Trophoblast cell (in vitro differentiated cells and primary cell): Measurements from ENCODE around the gene SMCO2.
"Not testable (repeated sequence)": the region's sequence is repeated elsewhere in the genome, so short reads cannot be mapped to it uniquely, and the experiment has no call there.

Source experiments
- DNase-seq, 2 donors: peaks; one replicate each; pipeline ENCODE4 v3.0.0-alpha.2; 2016
- H2AFZ ChIP-seq: 2 replicates; pipeline ENCODE4 v1.6.1; 2013; ENCODE audit warnings: low read length, moderate library complexity, mild to moderate bottlenecking; ENCODE audit not compliant: insufficient read depth, poor library complexity
- H2AK5ac ChIP-seq: 2 replicates; pipeline ENCODE4 v1.6.1; 2013; ENCODE audit warnings: mild to moderate bottlenecking, low read length
- H2BK120ac ChIP-seq: 2 replicates; pipeline ENCODE4 v1.6.1; 2013; ENCODE audit warnings: low read length, mild to moderate bottlenecking, moderate library complexity; ENCODE audit not compliant: insufficient read depth, poor library complexity
- H2BK12ac ChIP-seq: 2 replicates; pipeline ENCODE4 v1.6.1; 2013; ENCODE audit warnings: mild to moderate bottlenecking, low read length, moderate library complexity
- H2BK5ac ChIP-seq: 2 replicates; pipeline ENCODE4 v1.6.1; 2013; ENCODE audit warnings: low read length, low read depth, moderate library complexity, mild to moderate bottlenecking; ENCODE audit not compliant: poor library complexity
- H3K14ac ChIP-seq: 2 replicates; pipeline ENCODE4 v1.6.1; 2013; ENCODE audit warnings: mild to moderate bottlenecking, low read length
- H3K18ac ChIP-seq: 2 replicates; pipeline ENCODE4 v1.6.1; 2013; ENCODE audit warnings: mild to moderate bottlenecking, low read length
- H3K23ac ChIP-seq: 2 replicates; pipeline ENCODE4 v1.6.1; 2013; ENCODE audit warnings: low read length
- H3K27ac ChIP-seq: 2 replicates; pipeline ENCODE4 v1.5.1; 2013; ENCODE audit warnings: low read depth, mild to moderate bottlenecking, inconsistent platforms, low read length, moderate library complexity
- H3K27me3 ChIP-seq: 2 replicates; pipeline ENCODE4 v1.6.1; 2013; ENCODE audit warnings: inconsistent platforms, mild to moderate bottlenecking, low read length, moderate library complexity; ENCODE audit not compliant: insufficient read depth
- H3K36me3 ChIP-seq, 2 experiments: 1 replicate in 1 of 2; 2 replicates in 1 of 2; pipeline ENCODE4 v1.6.1; 2013; ENCODE audit warnings: low read length in 2 of 2, mild to moderate bottlenecking in 2 of 2, moderate library complexity in 1 of 2; ENCODE audit not compliant: insufficient read depth in 2 of 2, control insufficient read depth in 1 of 2
- H3K4ac ChIP-seq: 2 replicates; pipeline ENCODE4 v1.6.1; 2013; ENCODE audit warnings: low read depth, mild to moderate bottlenecking, low read length, moderate library complexity
- H3K4me1 ChIP-seq, 2 experiments: 1 replicate in 1 of 2; 2 replicates in 1 of 2; pipeline ENCODE4 v1.6.1; 2013; ENCODE audit warnings: low read length in 2 of 2, mild to moderate bottlenecking in 2 of 2, moderate library complexity in 1 of 2; ENCODE audit not compliant: insufficient read depth in 2 of 2, control insufficient read depth in 1 of 2
- H3K4me2 ChIP-seq: 2 replicates; pipeline ENCODE4 v1.6.1; 2013; ENCODE audit warnings: inconsistent platforms, mild to moderate bottlenecking, low read length, moderate library complexity
- H3K4me3 ChIP-seq: 2 replicates; pipeline ENCODE4 v1.5.1; 2013; ENCODE audit warnings: mild to moderate bottlenecking, low read depth, low read length, inconsistent platforms
- H3K79me1 ChIP-seq: one replicate; pipeline ENCODE4 v1.6.1; 2013; ENCODE audit warnings: low read length
- H3K79me2 ChIP-seq: 2 replicates; pipeline ENCODE4 v1.6.1; 2013; ENCODE audit warnings: low read length, mild to moderate bottlenecking; ENCODE audit not compliant: control insufficient read depth, insufficient read depth, poor library complexity
- H3K9ac ChIP-seq: 2 replicates; pipeline ENCODE4 v1.6.1; 2013; ENCODE audit warnings: mild to moderate bottlenecking, low read length
- H3K9me3 ChIP-seq: 2 replicates; pipeline ENCODE4 v1.6.1; 2013; ENCODE audit warnings: low read depth, mild to moderate bottlenecking, control low read depth, inconsistent platforms, low read length; ENCODE audit not compliant: insufficient read depth
- H4K12ac ChIP-seq: 2 replicates; pipeline ENCODE4 v1.6.1; 2013; ENCODE audit warnings: low read depth, mild to moderate bottlenecking, low read length, moderate library complexity
- H4K8ac ChIP-seq: 2 replicates; pipeline ENCODE4 v1.6.1; 2013; ENCODE audit warnings: low read depth, mild to moderate bottlenecking, low read length, moderate library complexity
- H4K91ac ChIP-seq: one replicate; pipeline ENCODE4 v1.6.1; 2013; ENCODE audit warnings: low read depth, mild to moderate bottlenecking, low read length, moderate library complexity
- WGBS: extraction: QIAGEN DNeasy Blood & Tissue Kit; methylation state at CpG from one replicate; pipeline ENCODE4 v1.1.7; 2013; ENCODE audit warnings: missing lambda C conversion rate; ENCODE audit not compliant: insufficient read length, insufficient coverage; ENCODE audit errors: extremely low coverage; 5-methylcytosine and 5-hydroxymethylcytosine counted together

SMCO2 gene

GRCh38 chr12:27544858-27545257, 98.3 kb downstream of the SMCO2 start:
- peaks cover 17% of the 10 kb centered on the region in 2 experiments for H3K4me1 ChIP-seq
- not testable (repeated sequence) for H2AFZ ChIP-seq, H3K27me3 ChIP-seq, H3K9me3 ChIP-seq, H3K18ac ChIP-seq, H4K12ac ChIP-seq, DNase-seq, H3K9ac ChIP-seq, H3K36me3 ChIP-seq, H3K79me1 ChIP-seq, H4K91ac ChIP-seq, H3K23ac ChIP-seq, H2BK120ac ChIP-seq, H3K79me2 ChIP-seq, H2AK5ac ChIP-seq, H3K4me2 ChIP-seq, H2BK12ac ChIP-seq, H3K27ac ChIP-seq, H4K8ac ChIP-seq, H2BK5ac ChIP-seq, H3K4me3 ChIP-seq, H3K14ac ChIP-seq
- whole genome bisulfite sequencing: no CpG with 5 or more reads among the region's 1 CpG
- peak overlapping the region; percentile 31 for H3K4ac ChIP-seq

GRCh38 chr12:27545665-27546064, 99.1 kb downstream of the SMCO2 start:
- Histone ChIP-seq H3K4ac (peak overlapping the region; percentile 38), H3K9me3 (no peaks in the 10 kb centered on the region), H3K27me3 (no peaks in the 10 kb centered on the region), H2AFZ (no peak overlapping the region), H3K79me1 (peaks cover 3% of the 10 kb centered on the region), H2BK120ac (no peak overlapping the region), H3K4me1 (peaks cover 17 to 19% of the 10 kb centered on the region in 2 experiments), H4K8ac (no peak overlapping the region), H3K23ac (no peak overlapping the region), H4K91ac (no peak overlapping the region), H2BK12ac (no peak overlapping the region), H3K36me3 (peaks cover 0 to 2% of the 10 kb centered on the region in 2 experiments), H3K18ac (peak overlapping the region; percentile 8), H3K79me2 (peaks cover 6% of the 10 kb centered on the region), H4K12ac (no peak overlapping the region), H3K4me2 (no peak overlapping the region), H3K9ac (no peak overlapping the region), H2BK5ac (no peak overlapping the region), H2AK5ac (no peak overlapping the region), H3K14ac (no peak overlapping the region), H3K4me3 (no peak overlapping the region), H3K27ac (no peak overlapping the region)
- no peak for DNase-seq
- no CpG with 5 or more reads among the region's 9 CpGs for WGBS

GRCh38 chr12:27547592-27547991, 101.1 kb downstream of the SMCO2 start:
- Histone ChIP-seq H3K14ac (no peak overlapping the region), H4K8ac (no peak overlapping the region), H3K27me3 (no peaks in the 10 kb centered on the region), H3K18ac (no peak overlapping the region), H3K27ac (no peak overlapping the region), H2BK12ac (no peak overlapping the region), H3K79me2 (peaks cover 8% of the 10 kb centered on the region), H4K12ac (no peak overlapping the region), H2AK5ac (no peak overlapping the region), H2AFZ (no peak overlapping the region), H3K9ac (no peak overlapping the region), H3K36me3 (peaks cover 0 to 5% of the 10 kb centered on the region in 2 experiments), H3K9me3 (no peaks in the 10 kb centered on the region), H3K23ac (no peak overlapping the region), H2BK5ac (no peak overlapping the region), H4K91ac (no peak overlapping the region), H3K4me3 (no peak overlapping the region), H3K79me1 (no peaks in the 10 kb centered on the region), H3K4me1 (peaks cover 17 to 18% of the 10 kb centered on the region in 2 experiments), H2BK120ac (no peak overlapping the region), H3K4ac (peak overlapping the region; percentile 49), H3K4me2 (no peak overlapping the region)
- DNase-seq: no peak
- no CpG with 5 or more reads among the region's 5 CpGs for WGBS

GRCh38 chr12:27548301-27549199, 102.0 kb downstream of the SMCO2 start:
- no peak overlapping the region for H2BK12ac ChIP-seq
- no peak for DNase-seq
- peaks cover 10% of the 10 kb centered on the region for H3K79me2 ChIP-seq
- H2BK5ac ChIP-seq: no peak overlapping the region
- H3K4me3 ChIP-seq: no peak overlapping the region
- H3K27ac ChIP-seq: no peak overlapping the region
- H3K79me1 ChIP-seq: no peaks in the 10 kb centered on the region
- no peak overlapping the region for H3K4me2 ChIP-seq
- no peaks in the 10 kb centered on the region for H3K27me3 ChIP-seq
- H2BK120ac ChIP-seq: no peak overlapping the region
- H3K36me3 ChIP-seq: peaks cover 3 to 7% of the 10 kb centered on the region in 2 experiments
- no CpG with 5 or more reads among the region's 8 CpGs for WGBS
- H3K4ac ChIP-seq: peak overlapping the region; percentile 30
- H3K9ac ChIP-seq: no peak overlapping the region
- H4K12ac ChIP-seq: no peak overlapping the region
- H3K18ac ChIP-seq: no peak overlapping the region
- no peak overlapping the region for H3K23ac ChIP-seq
- H3K9me3 ChIP-seq: no peaks in the 10 kb centered on the region
- peaks cover 22% of the 10 kb centered on the region in 2 experiments for H3K4me1 ChIP-seq
- H2AK5ac ChIP-seq: no peak overlapping the region
- no peak overlapping the region for H3K14ac ChIP-seq
- no peak overlapping the region for H2AFZ ChIP-seq
- H4K8ac ChIP-seq: no peak overlapping the region
- no peak overlapping the region for H4K91ac ChIP-seq
